ENCODE results near the gene MARCHF3. TPM values are rescaled to one million over a fixed set of nuclear protein-coding genes. Genes with fewer than 3 reads are reported as not detected.
"Not testable (repeated sequence)": the region's sequence is repeated elsewhere in the genome, so short reads cannot be mapped to it uniquely, and the experiment has no call there.

The MARCHF3 gene
- total RNA-seq, 1 donor: 13.7 TPM

GRCh38 chr5:127014573-127014972, 15.8 kb downstream of the MARCHF3 start:
- DNase-seq (ENCODE audit: low read depth in 2 of 3, low spot score in 2 of 3): peak in 1 of 3 donors; percentile 50

- DNase-seq (ENCODE audit: low read depth in 2 of 3, low spot score in 2 of 3): no peak
These were observed 17.0 kb downstream of the MARCHF3 start for GRCh38 chr5:127013407-127013806.

- no peak for DNase-seq (ENCODE audit: low read depth in 2 of 3, low spot score in 2 of 3)
These were observed 17.4 kb downstream of the MARCHF3 start for GRCh38 chr5:127012916-127013315.

- peak in 1 of 3 donors; percentile 21 for DNase-seq (ENCODE audit: low read depth in 2 of 3, low spot score in 2 of 3)
These were observed 18.3 kb downstream of the MARCHF3 start for GRCh38 chr5:127011961-127012644.

GRCh38 chr5:127011153-127011552, 19.2 kb downstream of the MARCHF3 start:
- no peak for DNase-seq (ENCODE audit: low read depth in 2 of 3, low spot score in 2 of 3)

GRCh38 chr5:127010362-127010761, 20.0 kb downstream of the MARCHF3 start:
- DNase-seq (ENCODE audit: low read depth in 2 of 3, low spot score in 2 of 3): no peak

- no peak for DNase-seq (ENCODE audit: low read depth in 2 of 3, low spot score in 2 of 3)
These were observed 20.6 kb downstream of the MARCHF3 start for GRCh38 chr5:127009784-127010183.

GRCh38 chr5:127008300-127008975, 21.9 kb downstream of the MARCHF3 start:
- no peak for DNase-seq (ENCODE audit: low read depth in 2 of 3, low spot score in 2 of 3)

GRCh38 chr5:127007522-127007921, 22.8 kb downstream of the MARCHF3 start:
- DNase-seq (ENCODE audit: low read depth in 2 of 3, low spot score in 2 of 3): no peak

- DNase-seq (ENCODE audit: low read depth in 2 of 3, low spot score in 2 of 3): peak in 1 of 3 donors; percentile 70
These were observed 23.6 kb downstream of the MARCHF3 start for GRCh38 chr5:127006744-127007143.

- not testable (repeated sequence) for DNase-seq (ENCODE audit: low read depth in 2 of 3, low spot score in 2 of 3)
These were observed 25.1 kb downstream of the MARCHF3 start for GRCh38 chr5:127005282-127005681.

- DNase-seq (ENCODE audit: low read depth in 2 of 3, low spot score in 2 of 3): no peak
These were observed 25.6 kb downstream of the MARCHF3 start for GRCh38 chr5:127004721-127005120.

GRCh38 chr5:127003798-127004495, 26.4 kb downstream of the MARCHF3 start:
- DNase-seq (ENCODE audit: low read depth in 2 of 3, low spot score in 2 of 3): no peak

GRCh38 chr5:127002390-127002789, 28.0 kb downstream of the MARCHF3 start:
- DNase-seq (ENCODE audit: low read depth in 2 of 3, low spot score in 2 of 3): no peak

- no peak for DNase-seq (ENCODE audit: low read depth in 2 of 3, low spot score in 2 of 3)
These were observed 28.6 kb downstream of the MARCHF3 start for GRCh38 chr5:127001621-127002296.

- no peak for DNase-seq (ENCODE audit: low read depth in 2 of 3, low spot score in 2 of 3)
These were observed 31.3 kb downstream of the MARCHF3 start for GRCh38 chr5:126998895-126999570.

- DNase-seq (ENCODE audit: low read depth in 2 of 3, low spot score in 2 of 3): no peak
These were observed 32.1 kb downstream of the MARCHF3 start for GRCh38 chr5:126998201-126998631.

- DNase-seq (ENCODE audit: low read depth in 2 of 3, low spot score in 2 of 3): no peak
These were observed 34.7 kb downstream of the MARCHF3 start for GRCh38 chr5:126995689-126996088.

- no peak for DNase-seq (ENCODE audit: low read depth in 2 of 3, low spot score in 2 of 3)
These were observed 35.3 kb downstream of the MARCHF3 start for GRCh38 chr5:126995039-126995438.

GRCh38 chr5:126994485-126994884, 35.9 kb downstream of the MARCHF3 start:
- DNase-seq (ENCODE audit: low read depth in 2 of 3, low spot score in 2 of 3): no peak
